A549 (cell line): Measurements from ENCODE around the gene CERK.

Source experiments
- CTCF ChIP-seq: fragments of >200 bp; sonication (Bioruptor Twin); formaldehyde crosslinking; IDR thresholded peaks from 3 replicates; pipeline ENCODE4 v1.5.1; 2016
- EP300 ChIP-seq, 2 experiments: fragments of >200 bp; sonication (Bioruptor Twin); formaldehyde crosslinking; IDR thresholded peaks; 2 replicates in 1 of 2; 3 replicates in 1 of 2; pipeline ENCODE4 v1.6.1; 2016 to 2017
- POLR2A ChIP-seq: IDR thresholded peaks from 2 replicates; pipeline ENCODE4 v1.6.1; 2012; ENCODE audit warnings: mild to moderate bottlenecking, low read length
- SMC3 ChIP-seq: fragments of >200 bp; sonication (Bioruptor Twin); formaldehyde crosslinking; IDR thresholded peaks from 3 replicates; pipeline ENCODE4 v1.6.1; 2018; ENCODE audit warnings: inconsistent platforms

GRCh38 chr22:46703171-46703995 lies 34.7 kb downstream of the CERK start:
- TF ChIP-seq SMC3 (no peak), CTCF (no peak), POLR2A (no peak), EP300 (IDR thresholded peaks at IDR 0.05) (no peak)
